Gastrocnemius medialis (tissue), 4 donors: ENCODE measurements around the gene HIF1A.

Experiments
- POLR2A ChIP-seq, 2 donors: fragments of 450-650 bp; IDR thresholded peaks; one replicate each; pipeline ENCODE4 v1.6.1; 2017; ENCODE audit warnings: antibody characterized with exemption in 2 of 2, mild to moderate bottlenecking in 2 of 2, moderate library complexity in 2 of 2
- TF ChIP-seq, protein P1 (sequence below), 5 experiments: fragments of 450-650 bp in 3 of 5; fragments of 200-600 bp in 2 of 5; sonication (generic) in 2 of 5; IDR thresholded peaks in 4 of 5; conservative IDR thresholded peaks in 1 of 5; 1 replicate in 4 of 5; 2 replicates in 1 of 5; pipeline ENCODE4 v1.5.1; 2016 to 2019; ENCODE audit warnings: antibody characterized with exemption in 5 of 5, mild to moderate bottlenecking in 3 of 5, moderate library complexity in 3 of 5

DNA sequence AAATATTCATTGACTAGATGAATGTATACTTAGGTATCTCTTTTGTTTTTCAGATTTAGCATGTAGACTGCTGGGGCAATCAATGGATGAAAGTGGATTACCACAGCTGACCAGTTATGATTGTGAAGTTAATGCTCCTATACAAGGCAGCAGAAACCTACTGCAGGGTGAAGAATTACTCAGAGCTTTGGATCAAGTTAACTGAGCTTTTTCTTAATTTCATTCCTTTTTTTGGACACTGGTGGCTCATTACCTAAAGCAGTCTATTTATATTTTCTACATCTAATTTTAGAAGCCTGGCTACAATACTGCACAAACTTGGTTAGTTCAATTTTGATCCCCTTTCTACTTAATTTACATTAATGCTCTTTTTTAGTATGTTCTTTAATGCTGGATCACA is 51.6 kb downstream of the HIF1A start:
- TF ChIP-seq, protein P1, sequence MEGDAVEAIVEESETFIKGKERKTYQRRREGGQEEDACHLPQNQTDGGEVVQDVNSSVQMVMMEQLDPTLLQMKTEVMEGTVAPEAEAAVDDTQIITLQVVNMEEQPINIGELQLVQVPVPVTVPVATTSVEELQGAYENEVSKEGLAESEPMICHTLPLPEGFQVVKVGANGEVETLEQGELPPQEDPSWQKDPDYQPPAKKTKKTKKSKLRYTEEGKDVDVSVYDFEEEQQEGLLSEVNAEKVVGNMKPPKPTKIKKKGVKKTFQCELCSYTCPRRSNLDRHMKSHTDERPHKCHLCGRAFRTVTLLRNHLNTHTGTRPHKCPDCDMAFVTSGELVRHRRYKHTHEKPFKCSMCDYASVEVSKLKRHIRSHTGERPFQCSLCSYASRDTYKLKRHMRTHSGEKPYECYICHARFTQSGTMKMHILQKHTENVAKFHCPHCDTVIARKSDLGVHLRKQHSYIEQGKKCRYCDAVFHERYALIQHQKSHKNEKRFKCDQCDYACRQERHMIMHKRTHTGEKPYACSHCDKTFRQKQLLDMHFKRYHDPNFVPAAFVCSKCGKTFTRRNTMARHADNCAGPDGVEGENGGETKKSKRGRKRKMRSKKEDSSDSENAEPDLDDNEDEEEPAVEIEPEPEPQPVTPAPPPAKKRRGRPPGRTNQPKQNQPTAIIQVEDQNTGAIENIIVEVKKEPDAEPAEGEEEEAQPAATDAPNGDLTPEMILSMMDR (IDR thresholded peaks at IDR 0.05 in 4 of 5, conservative IDR thresholded peaks at IDR 0.05 in 1 of 5) = no peak
- TF ChIP-seq POLR2A (IDR thresholded peaks at IDR 0.05) = no peak
